Mammary epithelial cell (primary cell): ENCODE data around the gene IL34.

ENCODE experiments used
- CTCF ChIP-seq, 2 donors: IDR thresholded peaks in 1 of 2; conservative IDR thresholded peaks in 1 of 2; 2 replicates each; pipeline ENCODE4 v1.5.1; 2011 to 2012; ENCODE audit warnings: inconsistent platforms in 2 of 2, low read length in 2 of 2, mild to moderate bottlenecking in 2 of 2, control low read depth in 1 of 2, low read depth in 1 of 2; ENCODE audit not compliant: insufficient read depth in 1 of 2; ENCODE audit errors: extremely low read depth in 1 of 2
- EZH2 ChIP-seq: IDR thresholded peaks from 2 replicates; pipeline ENCODE4 v1.6.1; 2012; ENCODE audit warnings: low read length, inconsistent platforms, borderline replicate concordance

DNA sequence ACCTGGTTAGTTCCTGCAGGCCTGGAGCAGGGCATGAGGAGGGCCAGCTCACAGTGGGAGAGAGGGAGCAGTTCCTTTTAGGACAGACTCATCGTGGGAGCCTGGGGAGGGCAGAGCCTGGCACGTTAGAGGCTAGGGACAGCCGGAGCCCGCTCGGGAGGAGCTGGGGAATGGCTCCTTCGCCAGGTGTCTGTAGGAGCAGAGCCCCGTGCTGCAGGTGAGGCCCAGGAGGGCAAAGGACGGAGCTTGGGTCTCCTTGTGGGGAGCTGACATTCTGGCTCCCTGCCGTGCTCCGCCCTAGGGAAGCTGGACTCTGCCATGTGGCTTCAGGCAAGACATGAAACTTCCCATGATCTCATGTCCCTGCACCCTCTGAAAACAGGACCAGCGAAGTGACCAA lies 58.2 kb downstream of the IL34 start:
- no peak for TF ChIP-seq CTCF (conservative IDR thresholded peaks at IDR 0.05 in 1 of 2, IDR thresholded peaks at IDR 0.05 in 1 of 2; ENCODE audit: extremely low read depth in 1 of 2, insufficient read depth in 1 of 2, low read depth in 1 of 2, low read length in 2 of 2)
- no peak for TF ChIP-seq EZH2
